NCI-H748 treated with DMSO at 0.1 percent for 48 hours (cell line): Measurements from ENCODE around the gene MYO5A.
"Not testable (repeated sequence)": the region's sequence is repeated elsewhere in the genome, so short reads cannot be mapped to it uniquely, and the experiment has no call there.

Experiments
- DNase-seq: peaks from one replicate; lab custom pipeline; 2025; lab: John Stamatoyannopoulos, UW

MYO5A gene

DNA sequence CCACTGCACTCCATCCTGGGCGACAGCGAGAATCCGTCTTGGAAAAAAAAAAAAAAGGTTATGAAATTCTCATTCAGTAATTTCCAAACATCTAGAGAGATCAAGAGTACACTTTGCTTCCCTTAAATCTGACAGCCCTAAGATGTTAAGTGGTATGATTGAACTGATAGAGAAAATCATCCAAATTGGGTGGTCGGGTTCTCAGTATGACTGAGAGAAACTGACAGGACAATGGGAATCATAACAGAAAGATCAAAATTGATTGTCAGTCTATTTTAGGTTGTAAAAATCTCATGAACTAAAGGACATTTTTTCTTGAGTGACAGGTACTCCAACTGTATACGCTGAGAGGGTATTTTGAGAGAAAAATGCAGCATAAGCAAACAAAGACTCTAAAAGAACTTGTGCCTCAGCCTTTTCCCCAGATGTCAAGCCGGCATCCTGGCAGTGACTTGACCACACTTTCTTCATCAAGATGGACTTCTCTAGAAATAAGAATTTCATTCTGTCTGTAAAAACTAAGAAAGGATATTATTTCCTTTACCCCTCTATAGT, 65.8 kb downstream of the MYO5A start:
- no peak for DNase-seq

- not testable (repeated sequence) for DNase-seq
Measured at GRCh38 chr15:52459701-52460100, 69.0 kb downstream of the MYO5A start.

DNA sequence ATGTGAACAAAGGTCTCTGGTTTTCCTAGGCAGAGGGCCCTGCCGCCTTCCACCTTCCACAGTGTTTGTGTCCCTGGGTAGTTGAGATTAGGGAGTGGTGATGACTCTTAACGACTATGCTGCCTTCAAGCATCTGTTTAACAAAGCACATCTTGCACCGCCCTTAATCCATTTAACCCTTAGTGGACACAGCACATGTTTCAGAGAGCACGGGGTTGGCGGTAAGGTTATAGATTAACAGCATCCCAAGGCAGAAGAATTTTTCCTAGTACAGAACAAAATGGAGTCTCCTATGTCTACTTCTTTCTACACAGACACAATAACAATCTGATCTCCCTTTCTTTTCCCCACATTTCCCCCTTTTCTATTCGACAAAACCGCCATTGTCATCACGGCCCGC, 69.4 kb downstream of the MYO5A start:
- not testable (repeated sequence) for DNase-seq

DNA sequence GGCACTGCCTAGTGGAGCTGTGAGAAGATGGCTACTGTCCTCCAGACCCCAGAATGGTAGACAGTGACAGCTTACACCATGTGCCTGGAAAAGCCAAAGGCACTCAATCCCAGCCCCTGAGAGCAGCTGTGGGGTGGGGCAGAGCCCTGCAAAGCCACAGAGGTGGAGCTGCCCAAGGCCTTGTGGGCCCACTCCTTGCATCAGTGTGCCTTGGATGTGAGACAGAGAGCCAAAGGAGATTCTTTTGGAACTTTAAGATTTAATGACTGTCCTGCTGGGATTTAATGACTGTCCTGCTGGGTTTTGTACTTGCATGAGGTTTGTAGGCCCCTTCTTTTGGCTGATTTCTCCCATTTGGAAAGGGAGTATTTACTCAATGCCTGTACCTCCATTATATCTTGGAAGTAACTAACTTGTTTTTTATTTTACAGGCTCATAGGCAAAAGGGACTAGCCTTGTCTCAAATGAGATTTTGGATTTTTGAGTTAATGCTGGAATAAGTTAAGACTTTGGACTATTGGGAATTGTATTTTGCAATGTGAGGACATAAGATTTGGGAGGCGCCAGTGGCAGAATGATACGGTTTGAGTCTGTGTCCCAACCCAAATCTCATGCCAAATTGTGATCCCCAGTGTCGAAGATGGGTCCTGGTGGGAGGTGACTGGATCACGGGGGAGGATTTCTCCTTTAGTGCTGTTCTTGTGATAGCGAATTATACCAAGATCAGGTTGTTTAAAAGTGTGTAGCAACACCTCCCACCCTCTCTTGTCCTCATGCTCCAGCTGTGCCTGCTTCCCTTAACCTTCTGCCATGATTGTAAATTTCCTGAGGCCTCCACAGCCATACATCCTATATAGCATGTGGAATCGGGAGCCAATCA, 80.4 kb downstream of the MYO5A start:
- DNase-seq = no peak

DNA sequence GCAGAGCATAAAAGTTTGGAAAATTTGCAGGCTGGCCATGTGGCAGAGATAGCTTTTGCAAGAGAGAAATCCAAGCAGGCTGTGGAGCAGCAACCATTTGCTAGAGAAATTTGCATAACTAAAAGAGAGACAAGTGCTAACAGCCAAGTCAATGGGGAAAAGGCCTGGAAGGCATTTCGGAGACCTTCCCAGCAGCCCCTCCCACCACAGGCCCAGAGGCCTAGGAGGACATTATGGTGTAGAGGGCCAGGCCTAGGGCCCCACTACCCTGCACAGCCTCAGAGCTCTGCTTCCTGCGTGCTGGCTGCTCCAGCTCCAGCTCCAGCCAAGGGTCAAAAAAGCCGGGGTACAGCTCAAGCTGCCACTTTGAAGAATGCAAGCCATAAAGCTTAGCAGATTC, 82.7 kb downstream of the MYO5A start:
- no peak for DNase-seq

GRCh38 chr15:52445553-52445952, 83.1 kb downstream of the MYO5A start:
- no peak for DNase-seq

DNA sequence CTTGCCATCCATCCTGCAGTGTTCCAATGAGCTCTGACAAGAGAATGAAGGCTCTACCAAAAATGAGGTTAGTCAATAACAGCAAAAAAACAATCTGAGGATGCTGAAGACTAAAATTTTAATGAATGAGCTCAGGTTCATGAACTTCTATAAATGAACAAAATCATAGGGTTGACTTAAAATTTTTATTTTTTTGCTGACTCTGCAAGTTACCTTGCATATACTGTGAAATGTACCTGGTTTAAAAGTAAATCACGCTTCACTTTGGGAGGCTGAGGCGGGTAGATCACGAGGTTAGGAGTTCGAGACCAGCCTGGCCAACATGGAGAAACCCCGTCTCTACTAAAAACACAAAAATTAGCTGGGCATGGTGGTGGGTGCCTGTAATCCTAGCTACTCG, 85.5 kb downstream of the MYO5A start:
- not testable (repeated sequence) for DNase-seq

- DNase-seq = no peak
Measured at GRCh38 chr15:52441841-52442240, 86.8 kb downstream of the MYO5A start.

DNA sequence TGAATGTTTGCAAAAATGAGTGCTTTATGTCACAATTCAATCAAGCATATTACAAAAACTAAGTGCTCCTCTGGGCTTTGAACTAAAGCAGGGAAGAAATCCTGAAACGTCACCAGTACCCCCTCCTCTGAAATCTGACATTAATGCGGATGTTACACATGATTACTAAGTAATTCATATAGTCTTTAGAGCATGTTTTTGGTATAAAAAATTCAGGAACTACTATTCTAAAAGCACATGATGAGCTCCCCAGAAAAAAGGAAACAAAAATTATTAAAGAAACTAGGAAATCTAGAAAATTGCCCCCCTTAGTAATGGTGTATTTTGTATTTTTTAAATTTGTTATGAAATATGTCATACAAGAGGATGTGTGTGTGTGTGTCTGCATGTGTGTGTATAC, 87.7 kb downstream of the MYO5A start:
- no peak for DNase-seq

DNA sequence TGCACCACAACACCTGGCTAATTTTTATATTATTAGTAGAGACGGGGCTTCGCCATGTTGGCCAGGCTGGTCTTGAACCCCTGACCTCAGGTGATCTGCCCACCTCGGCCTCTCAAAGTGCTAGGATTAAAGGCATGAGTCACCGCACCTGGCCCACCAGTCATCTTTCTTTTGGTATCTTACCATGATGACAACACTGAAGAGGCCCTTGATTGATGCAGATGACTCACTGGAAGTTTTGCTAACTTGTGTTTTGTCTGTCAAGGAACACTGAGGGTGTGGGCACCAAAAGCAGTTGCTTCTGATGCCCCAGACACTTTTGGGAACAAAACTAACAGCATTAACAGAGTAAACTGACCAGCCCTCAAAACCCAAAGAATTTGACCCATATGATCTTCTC, 88.3 kb downstream of the MYO5A start:
- no peak for DNase-seq

GRCh38 chr15:52439470-52439869, 89.2 kb downstream of the MYO5A start:
- no peak for DNase-seq

DNA sequence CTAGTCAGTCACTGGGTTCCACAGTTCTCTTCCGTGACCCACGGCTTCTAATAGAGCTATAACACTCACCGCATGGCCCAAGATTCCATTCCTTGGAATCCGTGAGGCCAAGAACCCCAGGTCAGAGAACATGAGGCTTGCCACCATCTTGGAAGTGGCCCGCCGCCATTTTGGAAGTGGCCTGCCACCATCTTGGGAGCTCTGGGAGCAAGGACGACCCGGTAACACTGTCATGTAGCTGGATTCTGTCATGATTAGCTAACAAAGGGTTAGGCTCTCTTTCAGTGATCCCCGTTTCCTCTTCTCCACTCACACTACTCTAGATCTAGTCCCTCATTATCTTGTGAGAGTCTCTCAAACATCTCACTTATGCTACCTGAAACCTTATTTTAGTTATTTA, 89.6 kb downstream of the MYO5A start:
- DNase-seq = not testable (repeated sequence)

DNA sequence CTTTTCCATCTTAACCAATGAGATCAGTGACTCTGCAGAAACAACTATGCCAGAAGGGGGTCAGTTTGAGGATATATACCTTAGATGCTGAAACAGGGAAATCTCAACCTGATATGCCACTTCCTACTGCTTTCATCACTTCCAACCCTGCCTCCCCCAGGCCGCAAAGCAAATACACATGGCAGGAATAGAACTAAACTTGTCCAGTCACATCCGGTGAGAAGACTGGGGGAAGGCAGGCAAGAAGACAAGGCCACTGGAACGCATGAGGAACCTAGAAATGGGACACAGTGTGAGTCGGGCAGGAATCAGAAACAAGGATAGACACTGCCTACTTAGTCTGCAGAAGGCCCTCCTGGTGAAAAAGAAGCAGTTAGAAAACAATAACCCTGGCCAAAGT, 90.6 kb downstream of the MYO5A start:
- DNase-seq = no peak

GRCh38 chr15:52437646-52438045, 91.0 kb downstream of the MYO5A start:
- no peak for DNase-seq

- no peak for DNase-seq
Measured at GRCh38 chr15:52436981-52437380, 91.7 kb downstream of the MYO5A start.

DNA sequence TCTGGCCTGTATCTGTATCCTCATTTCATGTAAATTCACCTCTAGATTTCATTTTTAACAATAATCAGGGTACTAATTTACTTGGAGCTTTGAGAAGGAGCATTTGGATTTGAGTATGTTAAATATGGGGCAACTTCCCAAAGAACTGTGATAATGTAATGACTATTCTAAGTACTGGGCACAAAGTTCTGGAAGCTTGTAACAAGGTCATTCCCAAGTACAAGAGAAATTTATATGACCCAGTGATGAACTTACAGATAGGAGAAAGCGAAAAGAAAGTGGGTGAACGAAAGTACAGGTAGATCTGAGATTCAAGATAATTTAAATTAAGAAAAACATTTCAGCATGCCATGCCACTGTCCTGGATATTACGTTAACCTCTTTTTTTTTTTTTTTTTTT, 93.8 kb downstream of the MYO5A start:
- no peak for DNase-seq

DNA sequence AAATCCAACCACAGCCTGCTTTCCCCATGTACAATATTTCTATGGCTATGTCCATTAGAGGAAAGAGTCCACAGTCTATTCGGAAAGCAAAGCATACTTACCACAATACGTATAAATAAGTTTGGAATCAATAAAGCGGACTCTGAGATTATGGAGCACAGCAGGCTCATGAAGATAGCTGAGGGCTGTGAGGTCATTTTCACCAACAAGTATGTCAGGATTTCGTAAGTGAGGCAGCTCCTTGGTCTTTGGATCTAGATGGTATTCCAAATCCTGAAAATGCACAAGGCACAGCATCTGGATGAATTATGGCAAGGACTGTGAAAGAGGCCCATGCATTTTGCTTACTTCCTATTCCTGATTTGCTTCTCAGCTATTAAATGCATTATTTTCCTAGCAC, 100.4 kb downstream of the MYO5A start:
- no peak for DNase-seq

- DNase-seq = no peak
Measured at GRCh38 chr15:52427804-52428203, 100.9 kb downstream of the MYO5A start.

DNA sequence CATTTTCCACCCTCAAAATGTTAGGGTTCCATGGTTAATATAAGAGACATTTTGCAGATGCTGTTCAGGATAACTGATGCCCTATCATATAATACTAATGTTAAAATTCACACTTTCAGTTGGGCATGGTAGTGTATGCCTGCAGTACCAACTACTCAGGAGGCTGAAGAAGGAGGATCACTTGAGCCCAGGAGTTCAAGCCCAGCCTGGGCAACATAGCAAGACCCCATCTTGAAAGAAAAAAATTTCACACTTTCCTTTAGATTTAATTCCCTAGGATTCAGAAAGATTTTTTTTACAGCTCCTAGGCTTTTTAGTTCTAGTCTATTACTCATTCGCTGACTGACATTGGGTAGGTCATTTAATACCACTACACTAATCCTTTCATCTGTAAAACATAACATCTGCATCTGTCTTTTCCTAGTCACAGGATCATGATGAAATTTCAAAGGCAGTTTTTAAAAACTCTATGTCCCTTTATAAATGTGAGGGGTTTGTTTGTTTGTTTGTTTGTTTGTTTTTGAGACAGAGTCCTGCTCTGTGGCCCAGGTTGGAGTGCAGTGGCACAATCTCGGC, 103.7 kb downstream of the MYO5A start:
- no peak for DNase-seq

- no peak for DNase-seq
Measured at GRCh38 chr15:52423852-52424251, 104.8 kb downstream of the MYO5A start.

DNA sequence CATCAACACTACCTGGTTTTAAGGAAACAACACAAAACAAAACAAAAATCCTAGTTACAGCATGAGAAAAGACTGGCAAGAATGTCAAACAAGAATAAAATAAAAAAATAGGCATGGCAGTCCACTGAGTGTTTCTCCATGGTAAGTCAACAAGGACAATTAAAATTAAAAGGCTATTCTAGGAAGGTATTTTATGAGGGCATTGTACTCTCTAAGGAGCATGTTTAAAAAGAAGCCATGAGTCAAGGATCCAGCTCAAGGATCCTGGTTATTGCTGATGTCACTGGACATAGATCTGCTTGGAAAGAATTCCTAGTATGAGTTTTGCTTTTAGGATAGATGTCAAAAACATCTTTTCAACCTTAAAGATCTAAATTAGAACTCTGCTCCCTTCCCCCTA, 106.7 kb downstream of the MYO5A start:
- no peak for DNase-seq

DNA sequence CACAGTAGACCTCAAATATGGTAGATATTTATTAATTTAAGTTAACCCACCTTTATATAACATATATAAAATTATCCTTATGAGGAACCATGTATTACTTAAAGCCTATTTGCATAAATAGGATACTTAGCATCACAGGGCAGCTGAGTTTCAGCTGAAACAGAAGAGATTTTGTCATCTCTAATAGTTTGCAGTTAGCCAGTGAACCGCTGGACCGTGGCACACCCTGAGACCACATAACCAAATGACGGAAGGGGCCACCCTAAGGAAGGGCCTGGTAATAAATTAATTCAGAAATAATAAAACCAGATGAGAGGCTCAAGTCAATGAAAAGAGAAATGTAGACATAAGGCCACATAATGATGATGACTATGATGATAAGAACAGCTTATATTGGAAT, 107.7 kb downstream of the MYO5A start:
- no peak for DNase-seq

DNA sequence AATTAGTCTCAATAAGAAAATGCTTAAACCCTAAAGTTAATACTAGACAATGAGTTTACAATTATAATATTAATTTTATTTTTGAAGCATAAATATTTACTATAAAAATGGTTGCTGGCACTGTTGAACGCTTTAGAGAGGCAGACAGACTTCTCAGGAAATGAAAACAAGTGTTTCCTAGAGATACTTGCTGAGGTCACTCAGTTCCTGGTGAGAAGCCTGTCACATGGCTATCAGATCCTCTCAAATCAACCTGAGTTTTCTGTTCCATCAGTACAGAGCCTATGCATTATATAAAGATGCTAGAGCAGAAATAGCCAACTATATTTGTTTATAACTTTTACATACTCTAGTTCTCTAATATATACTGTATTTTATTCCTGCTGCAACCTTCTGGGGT, 109.2 kb downstream of the MYO5A start:
- DNase-seq = no peak
